HCT116 (cell line): ENCODE results near the gene SEL1L3. TPM values are rescaled to one million over a fixed set of nuclear protein-coding genes. Genes with fewer than 3 reads are reported as not detected.

Experiments used
- ATAC-seq: fragments of 200-7000 bp; cut with Tn5 transposase; 2 replicates; pipeline ENCODE4 v1.9.1; 2020; ENCODE audit warnings: mild to moderate bottlenecking, moderate library complexity
- BruUV-seq: library from RNA; stranded (reverse); fragments of 400-500 nt; replicated peaks from 2 replicates; lab custom pipeline; 2021; lab: Mats Ljungman, UMichigan
- CTCF ChIA-PET: fragments of 300-600 bp; sonication (Branson Sonifier 250); formaldehyde crosslinking; loops from one replicate; lab custom pipeline; 2021; ENCODE audit warnings: antibody characterized with exemption; lab: Charles Lee
- POLR2A ChIA-PET: fragments of 300-600, 350-600 bp; sonication (Branson Sonifier 250); formaldehyde crosslinking; loops from one replicate; lab custom pipeline; 2021; ENCODE audit warnings: antibody characterized with exemption; lab: Charles Lee
- RAD21 ChIA-PET, 2 experiments: fragments of 300-600 bp; sonication (Branson Sonifier 250); formaldehyde crosslinking; loops; one replicate each; lab custom pipeline; 2023; ENCODE audit warnings: low total read pairs in 2 of 2; ENCODE audit not compliant: uncharacterized antibody in 2 of 2, unreplicated experiment in 2 of 2, low non-redundant PET in 1 of 2; lab: Charles Lee
- DNase-seq: peaks from one replicate; pipeline ENCODE4 v3.0.0-alpha.2; 2010; ENCODE audit warnings: low read depth, low spot score
- H2AFZ ChIP-seq: fragments of 200-600 bp; shearing (Covaris generic), sonication (generic); 2 replicates; pipeline ENCODE4 v1.6.1; 2017; ENCODE audit warnings: low read depth, mixed run types, mixed read lengths, antibody characterized with exemption, low read length; ENCODE audit not compliant: poor library complexity, severe bottlenecking
- H3K27ac ChIP-seq: 2 replicates; pipeline ENCODE4 v1.5.1; 2012; ENCODE audit warnings: low read depth, low read length
- H3K27me3 ChIP-seq: fragments of 200-600 bp; sonication (generic); 2 replicates; pipeline ENCODE4 v1.6.1; 2016; ENCODE audit warnings: mixed run types, low read length, mixed read lengths; ENCODE audit not compliant: insufficient read depth
- H3K36me3 ChIP-seq, 2 experiments: fragments of 200-500 bp in 1 of 2; fragments of 200-600 bp in 1 of 2; sonication (Bioruptor generic) in 1 of 2; sonication (generic) in 1 of 2; 2 replicates each; pipeline versions ENCODE4 v1.5.1 to v1.6.1; 2014 to 2016; ENCODE audit warnings: low read length in 2 of 2, inconsistent platforms in 1 of 2, mixed read lengths in 1 of 2, mixed run types in 1 of 2; ENCODE audit not compliant: insufficient read depth in 2 of 2, control insufficient read depth in 1 of 2
- H3K4me1 ChIP-seq, 2 experiments: fragments of 200-600 bp in 1 of 2; sonication (generic) in 1 of 2; 2 replicates each; pipeline versions ENCODE4 v1.5.1 to v1.6.1; 2012 to 2017; ENCODE audit warnings: low read length in 2 of 2, inconsistent platforms in 1 of 2, mild to moderate bottlenecking in 1 of 2, mixed read lengths in 1 of 2, mixed run types in 1 of 2, moderate library complexity in 1 of 2; ENCODE audit not compliant: insufficient read depth in 2 of 2, control insufficient read depth in 1 of 2
- H3K4me2 ChIP-seq: fragments of 200-600 bp; sonication (generic); 2 replicates; pipeline ENCODE4 v1.6.1; 2017; ENCODE audit warnings: mixed run types, low read length, mixed read lengths
- H3K4me3 ChIP-seq, 2 experiments: fragments of 200-600 bp in 1 of 2; sonication (generic) in 1 of 2; replicated peaks in 1 of 2; 2 replicates each; pipeline ENCODE4 v1.5.1; 2011 to 2016; ENCODE audit warnings: low read length in 2 of 2, control low read depth in 1 of 2, low read depth in 1 of 2, mild to moderate bottlenecking in 1 of 2, mixed read lengths in 1 of 2, mixed run types in 1 of 2
- H3K79me2 ChIP-seq: fragments of 200-600 bp; sonication (generic); 2 replicates; pipeline ENCODE4 v1.6.1; 2017; ENCODE audit warnings: mild to moderate bottlenecking, mixed run types, low read length, moderate library complexity, mixed read lengths; ENCODE audit not compliant: insufficient read depth
- H3K9ac ChIP-seq: fragments of 200-600 bp; sonication (generic); 2 replicates; pipeline ENCODE4 v1.6.1; 2016; ENCODE audit warnings: low read length, mixed read lengths
- H3K9me2 ChIP-seq: fragments of 200-600 bp; sonication (generic), shearing (Covaris generic); 2 replicates; pipeline ENCODE4 v1.6.1; 2017; ENCODE audit warnings: mixed run types, mild to moderate bottlenecking, moderate library complexity; ENCODE audit not compliant: insufficient read depth
- H3K9me3 ChIP-seq, 2 experiments: fragments of 200-500 bp in 1 of 2; fragments of 200-600 bp in 1 of 2; sonication (Bioruptor generic) in 1 of 2; sonication (generic) in 1 of 2; 2 replicates each; pipeline ENCODE4 v1.6.1; 2014 to 2017; ENCODE audit warnings: low read length in 2 of 2, mixed read lengths in 2 of 2, inconsistent platforms in 1 of 2, low read depth in 1 of 2, mild to moderate bottlenecking in 1 of 2, mixed run types in 1 of 2, moderate library complexity in 1 of 2; ENCODE audit not compliant: control insufficient read depth in 1 of 2, insufficient read depth in 1 of 2
- H4K20me1 ChIP-seq: fragments of 200-600 bp; sonication (generic), shearing (Covaris generic); 2 replicates; pipeline ENCODE4 v1.6.1; 2017; ENCODE audit warnings: mixed run types, mild to moderate bottlenecking, moderate library complexity; ENCODE audit not compliant: insufficient read depth
- FOSL1 ChIP-seq: IDR thresholded peaks from 2 replicates; pipeline ENCODE4 v1.6.1; 2012; ENCODE audit warnings: low read depth
- JUND ChIP-seq: IDR thresholded peaks from 2 replicates; pipeline ENCODE4 v1.6.1; 2012
- POLR2A ChIP-seq: IDR thresholded peaks from 2 replicates; pipeline ENCODE4 v1.7.0; 2011; ENCODE audit warnings: borderline replicate concordance; ENCODE audit not compliant: insufficient read depth, insufficient read length; ENCODE audit errors: extremely low read depth
- RAD21 ChIP-seq: IDR thresholded peaks from 2 replicates; pipeline ENCODE4 v1.6.1; 2012; ENCODE audit warnings: low read depth, mild to moderate bottlenecking
- SP1 ChIP-seq: IDR thresholded peaks from 2 replicates; pipeline ENCODE4 v1.6.1; 2012; ENCODE audit warnings: low read depth
- intact Hi-C: fragments of 100-400 bp; cut with micrococcal nuclease; formaldehyde crosslinking; loops from 2 replicates; pipeline ENCODE4 v1.10.0; 2022
- total RNA-seq: library from RNA; stranded (reverse); gene quantifications from one replicate; pipeline ENCODE4 v1.2.1, GENCODE V29; 2021; ENCODE audit not compliant: unreplicated experiment
- TF ChIP-seq, protein P1 (sequence below): IDR thresholded peaks from 2 replicates; pipeline ENCODE4 v1.6.1; 2012; ENCODE audit warnings: low read depth
- TF ChIP-seq, protein P2 (sequence below): IDR thresholded peaks from 2 replicates; pipeline ENCODE4 v1.6.1; 2012

SEL1L3 gene
- total RNA-seq, 1 experiment from 2014 or later, result 45.0 TPM

DNA sequence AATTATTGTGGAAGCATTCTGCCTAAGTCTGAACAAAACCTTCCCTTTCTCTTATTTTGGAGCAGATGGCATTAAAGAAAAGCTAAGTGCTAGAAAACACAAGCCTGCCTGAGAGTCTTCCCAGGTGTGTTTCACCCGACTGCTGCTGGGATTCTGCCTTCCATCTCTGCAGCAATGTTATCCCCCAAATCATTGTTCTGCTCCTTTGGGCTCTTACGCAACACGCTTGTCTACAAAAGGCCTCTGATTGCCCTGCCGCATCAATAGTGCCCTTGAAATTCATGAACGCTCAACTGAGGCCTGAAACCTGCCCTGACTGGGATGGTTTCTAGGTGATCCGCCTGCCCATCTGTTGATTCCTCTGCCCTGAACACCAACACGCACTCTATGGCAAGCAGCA, 80.3 kb downstream of the SEL1L3 start (continued):
- TF ChIP-seq, protein P1, sequence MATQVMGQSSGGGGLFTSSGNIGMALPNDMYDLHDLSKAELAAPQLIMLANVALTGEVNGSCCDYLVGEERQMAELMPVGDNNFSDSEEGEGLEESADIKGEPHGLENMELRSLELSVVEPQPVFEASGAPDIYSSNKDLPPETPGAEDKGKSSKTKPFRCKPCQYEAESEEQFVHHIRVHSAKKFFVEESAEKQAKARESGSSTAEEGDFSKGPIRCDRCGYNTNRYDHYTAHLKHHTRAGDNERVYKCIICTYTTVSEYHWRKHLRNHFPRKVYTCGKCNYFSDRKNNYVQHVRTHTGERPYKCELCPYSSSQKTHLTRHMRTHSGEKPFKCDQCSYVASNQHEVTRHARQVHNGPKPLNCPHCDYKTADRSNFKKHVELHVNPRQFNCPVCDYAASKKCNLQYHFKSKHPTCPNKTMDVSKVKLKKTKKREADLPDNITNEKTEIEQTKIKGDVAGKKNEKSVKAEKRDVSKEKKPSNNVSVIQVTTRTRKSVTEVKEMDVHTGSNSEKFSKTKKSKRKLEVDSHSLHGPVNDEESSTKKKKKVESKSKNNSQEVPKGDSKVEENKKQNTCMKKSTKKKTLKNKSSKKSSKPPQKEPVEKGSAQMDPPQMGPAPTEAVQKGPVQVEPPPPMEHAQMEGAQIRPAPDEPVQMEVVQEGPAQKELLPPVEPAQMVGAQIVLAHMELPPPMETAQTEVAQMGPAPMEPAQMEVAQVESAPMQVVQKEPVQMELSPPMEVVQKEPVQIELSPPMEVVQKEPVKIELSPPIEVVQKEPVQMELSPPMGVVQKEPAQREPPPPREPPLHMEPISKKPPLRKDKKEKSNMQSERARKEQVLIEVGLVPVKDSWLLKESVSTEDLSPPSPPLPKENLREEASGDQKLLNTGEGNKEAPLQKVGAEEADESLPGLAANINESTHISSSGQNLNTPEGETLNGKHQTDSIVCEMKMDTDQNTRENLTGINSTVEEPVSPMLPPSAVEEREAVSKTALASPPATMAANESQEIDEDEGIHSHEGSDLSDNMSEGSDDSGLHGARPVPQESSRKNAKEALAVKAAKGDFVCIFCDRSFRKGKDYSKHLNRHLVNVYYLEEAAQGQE, result no peak
- TF ChIP-seq, protein P2, sequence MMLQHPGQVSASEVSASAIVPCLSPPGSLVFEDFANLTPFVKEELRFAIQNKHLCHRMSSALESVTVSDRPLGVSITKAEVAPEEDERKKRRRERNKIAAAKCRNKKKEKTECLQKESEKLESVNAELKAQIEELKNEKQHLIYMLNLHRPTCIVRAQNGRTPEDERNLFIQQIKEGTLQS, result no peak
- TF ChIP-seq JUND (no peak), SP1 (no peak)

DNA sequence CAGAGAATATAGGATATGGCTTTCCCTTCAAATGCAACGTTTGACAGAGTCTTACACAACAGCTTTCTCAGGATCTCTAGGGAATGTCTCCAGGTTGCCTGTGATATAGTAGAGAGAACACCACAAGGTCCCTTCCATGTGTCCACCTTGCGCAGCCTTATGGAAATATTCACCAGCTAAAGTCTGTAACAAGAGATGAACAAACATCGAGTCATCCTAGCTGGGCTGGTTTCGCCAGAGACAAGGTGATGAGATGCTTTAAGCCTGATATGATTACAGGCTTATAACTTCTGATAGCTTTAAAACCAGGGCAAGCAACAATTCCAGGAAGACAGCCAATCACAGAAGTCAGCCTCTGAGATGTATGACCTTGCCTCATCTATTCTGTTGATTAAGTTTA, 83.8 kb downstream of the SEL1L3 start:
- H4K20me1 ChIP-seq, result no peaks in the 10 kb centered on the region
- POLR2A ChIA-PET, result no interaction called here
- peak overlapping the region; percentile 13; the same call in 1 of the 2 replicates for H3K4me2 ChIP-seq
- RAD21 ChIA-PET, result no interaction called here
- intact Hi-C loops, result no loop called here
- H3K9ac ChIP-seq, result no peak overlapping the region
- DNase-seq (no peak), ATAC-seq (no peak)
- H3K27ac ChIP-seq, result no peak overlapping the region
- CTCF ChIA-PET, result interaction anchor here (1.3 to 1.4 kb wide), 2 partner anchors 11 to 13 kb away, joined by 5 to 6 read pairs; no protein-coding TSS in a partner anchor
- no peak overlapping the region for H2AFZ ChIP-seq
- H3K4me1 ChIP-seq, result peaks cover 0 to 23% of the 10 kb centered on the region in 2 experiments; a peak in 2 of 4 replicates
- H3K27me3 ChIP-seq, result no peaks in the 10 kb centered on the region
- H3K79me2 ChIP-seq, result no peaks in the 10 kb centered on the region
- TF ChIP-seq FOSL1 (peak; percentile 31; the same call in 1 of the 2 replicates), POLR2A (no peak), RAD21 (no peak), JUND (0 out of 2 replicates have a peak, but pooled peaks have one; percentile 11)
- no peaks in the 10 kb centered on the region for H3K9me3 ChIP-seq
- BruUV-seq, result no TSS peak
- no peaks in the 10 kb centered on the region for H3K9me2 ChIP-seq
- H3K36me3 ChIP-seq, result peaks cover 10 to 11% of the 10 kb centered on the region in 2 experiments; a peak in 2 of 4 replicates
- no peak overlapping the region for H3K4me3 ChIP-seq
